Stimulated activated CD8-positive, alpha-beta memory T cell treated with anti-CD3 and anti-CD28 coated beads, Interleukin-12 subunit alpha, Interleukin-12 subunit beta, amount 100 ng/mL, for 24 hours (primary cell): ENCODE measurements around the gene TRPM2.
"Not testable (repeated sequence)": the region's sequence is repeated elsewhere in the genome, so short reads cannot be mapped to it uniquely, and the experiment has no call there.

Source experiments
- DNase-seq: peaks from one replicate; pipeline ENCODE4 v3.0.0-alpha.2; 2020; ENCODE audit errors: extremely low read depth

TRPM2 gene

DNA sequence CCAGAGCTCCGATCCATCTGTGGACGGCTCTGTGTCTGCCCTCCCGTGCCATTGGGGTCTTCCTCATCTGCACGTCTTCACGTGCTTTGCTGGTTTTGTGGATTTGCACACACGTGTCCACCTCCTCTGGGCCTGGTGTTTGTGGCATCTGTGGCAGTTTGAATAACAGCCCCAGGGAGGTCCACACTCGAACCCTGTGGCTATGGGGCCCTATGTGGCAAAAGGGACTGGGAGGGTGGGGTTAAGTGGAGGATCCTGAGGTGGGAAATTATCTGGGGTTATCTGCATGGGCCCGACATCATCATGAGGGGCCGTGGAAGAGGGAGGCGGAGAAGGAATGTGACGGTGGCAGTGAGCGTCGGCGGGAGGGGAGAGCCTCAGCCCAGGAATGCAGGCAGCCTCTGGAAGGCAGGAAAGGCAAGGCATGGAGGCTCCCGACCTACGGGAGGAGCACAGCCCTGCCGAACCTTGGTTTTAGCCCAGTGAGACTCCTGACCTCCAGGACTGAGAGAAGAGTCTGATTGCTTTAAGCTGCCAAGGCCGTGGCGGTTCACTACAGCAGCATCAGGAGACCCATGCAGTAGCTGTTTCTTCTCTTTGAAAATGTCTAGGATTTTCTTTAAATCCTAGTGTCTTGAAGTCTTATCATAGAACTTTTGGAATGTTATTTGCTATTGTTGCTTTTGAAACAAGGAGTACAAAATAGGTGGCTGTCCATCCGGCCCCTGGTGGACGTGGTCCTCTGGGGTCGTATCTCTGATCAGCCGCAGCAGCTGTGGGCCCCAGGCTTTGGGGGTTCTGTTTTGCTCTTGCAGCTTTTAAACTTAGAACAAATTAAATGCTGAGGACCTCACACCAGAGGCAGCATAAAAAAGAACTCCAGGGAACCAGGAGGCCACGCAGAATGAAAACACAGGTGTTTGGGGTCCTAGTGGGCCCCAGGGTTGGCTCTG is 61.9 kb downstream of the TRPM2 start:
- DNase-seq: no peak

- no peak for DNase-seq
These were observed 62.8 kb downstream of the TRPM2 start for GRCh38 chr21:44416193-44416592.

- not testable (repeated sequence) for DNase-seq
These were observed 64.2 kb downstream of the TRPM2 start for GRCh38 chr21:44417621-44418107.

DNA sequence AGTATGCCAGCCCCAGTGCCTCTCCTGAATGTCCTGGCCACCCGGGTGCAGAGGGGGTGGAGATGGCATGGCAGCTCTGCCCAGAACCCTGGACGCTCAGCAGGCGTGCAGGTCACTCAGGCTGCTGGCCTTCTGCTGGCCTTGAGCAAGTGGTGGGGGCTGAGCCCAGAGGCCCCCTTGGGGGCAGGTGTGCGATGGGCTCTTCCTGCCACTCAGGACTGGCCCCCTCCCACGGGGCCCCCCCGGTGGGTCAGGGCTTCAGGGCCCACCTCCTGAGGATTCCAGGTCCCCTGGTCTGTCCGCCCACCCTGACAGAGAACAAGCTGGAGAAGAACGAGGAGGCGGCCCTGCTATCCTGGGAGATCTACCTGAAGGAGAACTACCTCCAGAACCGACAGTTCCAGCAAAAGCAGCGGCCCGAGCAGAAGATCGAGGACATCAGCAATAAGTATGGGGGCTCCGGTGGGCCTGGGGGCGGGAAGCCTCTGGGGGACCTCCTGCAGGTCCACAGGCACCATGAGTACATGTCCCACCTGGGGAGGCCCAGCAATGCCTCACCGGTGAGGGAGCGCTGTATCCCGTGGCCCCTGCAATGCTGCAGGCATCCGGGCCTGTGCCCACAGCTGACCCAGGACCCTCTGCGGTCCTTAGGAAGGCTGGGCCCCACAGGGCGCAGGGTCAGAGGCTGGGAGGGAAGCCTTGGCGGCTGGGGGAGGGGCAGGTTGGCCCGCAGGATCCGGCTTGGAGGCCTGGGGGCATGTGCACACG is 64.9 kb downstream of the TRPM2 start:
- DNase-seq: no peak

DNA sequence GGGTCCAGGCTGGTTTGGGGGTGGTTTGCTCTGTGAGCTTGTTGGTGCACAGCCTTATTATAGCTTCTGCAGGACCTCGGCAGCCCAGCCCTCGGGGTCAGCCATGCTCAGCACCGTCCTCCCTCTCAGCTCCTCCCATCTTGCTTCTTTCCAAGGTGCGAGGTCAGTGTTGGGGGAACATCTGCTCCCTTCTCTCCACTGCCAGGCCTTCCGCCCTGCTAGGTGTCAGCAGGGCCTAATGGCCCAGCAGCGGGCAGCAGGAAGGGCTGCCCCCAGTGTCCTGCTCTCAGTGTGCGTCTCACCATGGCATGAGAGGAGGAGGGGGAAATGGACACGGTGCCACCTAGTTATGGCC is 65.4 kb downstream of the TRPM2 start:
- DNase-seq: no peak

- DNase-seq: no peak
These were observed 66.3 kb downstream of the TRPM2 start for GRCh38 chr21:44419679-44420078.

DNA sequence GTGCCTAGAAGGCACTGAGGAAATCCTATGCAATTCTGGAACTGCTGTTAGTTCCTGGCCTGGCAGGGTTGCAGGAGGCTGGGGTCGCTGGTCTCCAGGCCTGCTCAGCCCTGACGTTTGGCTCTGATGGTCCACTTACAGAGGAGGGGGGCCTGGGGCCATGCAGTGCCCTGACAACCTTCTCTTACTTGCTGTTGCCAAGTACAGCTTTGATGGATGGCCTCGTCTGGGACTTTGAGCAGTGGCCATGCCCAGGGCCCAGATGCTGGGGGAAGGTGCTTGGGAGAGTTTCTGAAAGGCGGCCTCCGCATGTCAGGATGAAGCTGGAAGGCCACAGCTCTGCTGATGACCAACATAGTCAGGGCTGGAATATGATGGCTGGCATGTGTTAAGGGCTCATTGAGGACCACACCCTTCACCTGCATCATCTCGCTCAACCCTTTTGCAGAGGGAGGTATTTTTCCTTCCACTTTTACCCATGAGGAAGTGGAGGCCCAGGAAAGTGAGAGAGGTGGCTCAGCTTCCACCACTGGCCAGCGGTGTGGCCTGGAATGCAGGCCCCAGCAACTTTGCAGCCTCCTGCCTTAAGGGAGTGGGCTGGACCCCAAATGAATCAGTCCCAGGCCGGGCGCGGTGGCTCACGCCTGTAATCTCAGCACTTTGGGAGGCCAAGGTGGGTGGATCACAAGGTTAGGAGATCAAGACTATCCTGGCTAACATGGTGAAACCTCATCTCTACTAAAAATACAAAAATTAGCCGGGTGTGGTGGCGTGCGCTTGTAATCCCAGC is 67.2 kb downstream of the TRPM2 start:
- DNase-seq: no peak

GRCh38 chr21:44421901-44422840 is 68.8 kb downstream of the TRPM2 start:
- DNase-seq: no peak

DNA sequence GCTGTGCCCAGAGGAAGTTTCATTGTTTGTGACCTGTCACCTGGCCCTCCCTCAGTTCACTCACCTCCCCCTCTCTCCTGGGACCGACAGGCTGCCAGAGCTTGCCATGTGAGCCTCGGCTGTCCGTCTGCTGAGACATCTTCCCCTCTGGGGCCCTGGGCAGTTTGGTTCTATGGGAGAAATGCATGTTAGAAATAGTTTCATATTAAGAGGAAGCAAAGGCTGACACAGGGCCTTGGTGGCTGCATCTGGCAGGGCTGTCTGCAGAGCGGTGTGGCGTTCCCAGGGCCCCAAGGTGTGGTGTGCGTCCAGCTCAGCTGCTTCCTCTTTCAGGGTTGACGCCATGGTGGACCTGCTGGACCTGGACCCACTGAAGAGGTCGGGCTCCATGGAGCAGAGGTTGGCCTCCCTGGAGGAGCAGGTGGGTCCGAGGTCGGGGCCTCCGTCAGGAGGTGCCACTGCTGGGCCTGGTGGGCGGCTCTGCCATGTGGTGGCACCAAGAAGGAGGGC is 69.9 kb downstream of the TRPM2 start:
- DNase-seq: no peak

- no peak for DNase-seq
These were observed 70.7 kb downstream of the TRPM2 start for GRCh38 chr21:44423941-44424607.

DNA sequence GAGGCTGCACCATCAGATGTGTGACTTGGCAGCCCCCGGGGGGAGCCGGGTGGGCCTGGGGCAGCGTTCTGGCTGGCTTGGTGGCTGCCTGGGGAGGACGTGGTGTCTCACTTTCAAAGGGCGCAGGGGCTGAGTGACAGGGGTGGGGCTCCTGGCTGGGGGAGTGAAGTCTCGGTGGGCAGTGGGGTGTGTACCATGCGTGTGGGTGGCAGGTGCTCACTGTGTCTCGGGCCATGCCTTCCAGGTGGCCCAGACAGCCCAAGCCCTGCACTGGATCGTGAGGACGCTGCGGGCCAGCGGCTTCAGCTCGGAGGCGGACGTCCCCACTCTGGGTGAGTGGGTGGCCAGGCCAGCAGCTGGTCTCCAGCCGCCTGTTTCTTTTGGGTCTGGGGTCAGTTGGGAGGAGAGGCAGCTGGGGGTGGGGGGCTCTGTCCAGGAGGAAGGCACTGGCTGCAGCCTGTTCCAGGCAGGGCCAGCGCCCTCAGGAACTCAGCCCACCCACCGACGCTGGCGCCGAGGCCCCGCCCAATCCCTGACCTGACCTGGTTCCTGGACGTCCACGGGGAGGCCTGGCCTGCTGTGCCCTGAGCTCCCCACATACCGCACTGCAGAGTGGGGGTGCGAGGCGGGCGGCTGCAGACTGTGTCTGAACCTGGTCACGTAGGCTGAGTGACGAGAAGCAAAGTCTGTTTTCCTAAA is 71.3 kb downstream of the TRPM2 start:
- no peak for DNase-seq

GRCh38 chr21:44425307-44425894 is 72.0 kb downstream of the TRPM2 start:
- DNase-seq: no peak

- DNase-seq: no peak
These were observed 72.7 kb downstream of the TRPM2 start for GRCh38 chr21:44425895-44426662.

- DNase-seq: no peak
These were observed 73.3 kb downstream of the TRPM2 start for GRCh38 chr21:44426663-44427191.

- no peak for DNase-seq
These were observed 74.1 kb downstream of the TRPM2 start for GRCh38 chr21:44427241-44428120.

GRCh38 chr21:44428281-44428960 is 75.0 kb downstream of the TRPM2 start:
- DNase-seq: no peak
